ENCODE data around the gene AHRR.
A peak's percentile ranks its signal among the peaks of the same experiment; 100 is the strongest.

The AHRR gene

GRCh38 chr5:427415-428087 lies 106.0 kb downstream of the AHRR start:
- in situ Hi-C loops (cut with HindIII; ENCODE audit: low pct_ligation_motif_present, low pct_unique_long_range_greater_than_20kb, low sequenced_read_pairs) = no loop called here
- DNase-seq = no peak

GRCh38 chr5:428219-428618 lies 106.7 kb downstream of the AHRR start:
- no peak for DNase-seq
- in situ Hi-C loops (cut with HindIII; ENCODE audit: low pct_ligation_motif_present, low pct_unique_long_range_greater_than_20kb, low sequenced_read_pairs) = no loop called here

GRCh38 chr5:428754-429452 lies 107.4 kb downstream of the AHRR start:
- in situ Hi-C loops (cut with HindIII; ENCODE audit: low pct_ligation_motif_present, low pct_unique_long_range_greater_than_20kb, low sequenced_read_pairs) = no loop called here
- no peak for DNase-seq

- DNase-seq = no peak
Measured at GRCh38 chr5:429453-430188, 108.1 kb downstream of the AHRR start.

GRCh38 chr5:430214-430925 lies 108.9 kb downstream of the AHRR start:
- in situ Hi-C loops (cut with HindIII; ENCODE audit: low pct_ligation_motif_present, low pct_unique_long_range_greater_than_20kb, low sequenced_read_pairs) = no loop called here
- no peak for DNase-seq

More at GRCh38 chr5:429453-430188, 108.1 kb downstream of the AHRR start:
- in situ Hi-C loops (cut with HindIII; ENCODE audit: low pct_ligation_motif_present, low pct_unique_long_range_greater_than_20kb, low sequenced_read_pairs) = no loop called here

- in situ Hi-C loops (cut with HindIII; ENCODE audit: low pct_ligation_motif_present, low pct_unique_long_range_greater_than_20kb, low sequenced_read_pairs) = no loop called here
- peak; percentile 38 for DNase-seq
Measured at GRCh38 chr5:431001-431710, 109.6 kb downstream of the AHRR start.

GRCh38 chr5:431711-432050 lies 110.2 kb downstream of the AHRR start:
- in situ Hi-C loops (cut with HindIII; ENCODE audit: low pct_ligation_motif_present, low pct_unique_long_range_greater_than_20kb, low sequenced_read_pairs) = no loop called here
- DNase-seq = no peak

- no peak for DNase-seq
- in situ Hi-C loops (cut with HindIII; ENCODE audit: low pct_ligation_motif_present, low pct_unique_long_range_greater_than_20kb, low sequenced_read_pairs) = no loop called here
Measured at GRCh38 chr5:432201-432927, 110.8 kb downstream of the AHRR start.

GRCh38 chr5:432928-433791 lies 111.6 kb downstream of the AHRR start:
- DNase-seq = no peak
- in situ Hi-C loops (cut with HindIII; ENCODE audit: low pct_ligation_motif_present, low pct_unique_long_range_greater_than_20kb, low sequenced_read_pairs) = no loop called here

- in situ Hi-C loops (cut with HindIII; ENCODE audit: low pct_ligation_motif_present, low pct_unique_long_range_greater_than_20kb, low sequenced_read_pairs) = no loop called here
- no peak for DNase-seq
Measured at GRCh38 chr5:433836-434235, 112.3 kb downstream of the AHRR start.

GRCh38 chr5:434443-435146 lies 113.1 kb downstream of the AHRR start:
- in situ Hi-C loops (cut with HindIII; ENCODE audit: low pct_ligation_motif_present, low pct_unique_long_range_greater_than_20kb, low sequenced_read_pairs) = no loop called here

GRCh38 chr5:435156-435790 lies 113.8 kb downstream of the AHRR start:
- in situ Hi-C loops (cut with HindIII; ENCODE audit: low pct_ligation_motif_present, low pct_unique_long_range_greater_than_20kb, low sequenced_read_pairs) = no loop called here

More at GRCh38 chr5:434443-435146, 113.1 kb downstream of the AHRR start:
- DNase-seq = no peak

GRCh38 chr5:435961-436640 lies 114.6 kb downstream of the AHRR start:
- in situ Hi-C loops (cut with HindIII; ENCODE audit: low pct_ligation_motif_present, low pct_unique_long_range_greater_than_20kb, low sequenced_read_pairs) = no loop called here
- DNase-seq = peak; percentile 36

More at GRCh38 chr5:435156-435790, 113.8 kb downstream of the AHRR start:
- DNase-seq = no peak

- in situ Hi-C loops (cut with HindIII; ENCODE audit: low pct_ligation_motif_present, low pct_unique_long_range_greater_than_20kb, low sequenced_read_pairs) = no loop called here
- no peak for DNase-seq
Measured at GRCh38 chr5:436641-436975, 115.1 kb downstream of the AHRR start.

- no peak for DNase-seq
- in situ Hi-C loops (cut with HindIII; ENCODE audit: low pct_ligation_motif_present, low pct_unique_long_range_greater_than_20kb, low sequenced_read_pairs) = no loop called here
Measured at GRCh38 chr5:437281-437771, 115.8 kb downstream of the AHRR start.

All from ACHN (cell line).